GM12878 (cell line): ENCODE results near the gene GPC5. TPM values are rescaled to one million over a fixed set of nuclear protein-coding genes. Genes with fewer than 3 reads are reported as not detected.

Source experiments
- ATAC-seq: fragments of 200-7000 bp; cut with Tn5 transposase; 3 replicates; pipeline ENCODE4 v1.9.1; 2020; ENCODE audit warnings: mild to moderate bottlenecking, moderate library complexity
- BruUV-seq: library from RNA; stranded (reverse); fragments of 400-500 nt; replicated peaks from 2 replicates; lab custom pipeline; 2021; lab: Mats Ljungman, UMichigan
- CTCF ChIA-PET: fragments of 300-600 bp; sonication (Branson Sonifier 250); formaldehyde crosslinking; extraction: SDS; loops from one replicate; lab custom pipeline; 2021; ENCODE audit warnings: inconsistent platforms; lab: Yijun Ruan, JAX
- POLR2A ChIA-PET: fragments of 350-600 bp; formaldehyde crosslinking; extraction: SDS; loops from one replicate; lab custom pipeline; 2021; ENCODE audit warnings: inconsistent platforms; lab: Charles Lee
- RAD21 ChIA-PET: fragments of 300-600 bp; sonication (Branson Sonifier 250); formaldehyde crosslinking; loops from one replicate; lab custom pipeline; 2023; ENCODE audit warnings: antibody characterized with exemption; ENCODE audit not compliant: unreplicated experiment; lab: Charles Lee
- SMC1A ChIA-PET: fragments of 300-600 bp; sonication (Branson Sonifier 250); formaldehyde crosslinking; loops from one replicate; lab custom pipeline; 2023; ENCODE audit not compliant: unreplicated experiment, uncharacterized antibody; lab: Charles Lee
- DNase-seq: peaks from one replicate; pipeline ENCODE4 v3.0.0-alpha.2; 2011; ENCODE audit warnings: low read depth, low spot score
- FAIRE-seq: peaks from 3 replicates; lab custom pipeline; 2011; peaks lifted over from hg19 to GRCh38; lab: Jason Lieb, UNC
- H2AFZ ChIP-seq: 2 replicates; pipeline ENCODE4 v1.6.0; 2011; ENCODE audit warnings: low read depth, low read length, control low read depth; ENCODE audit not compliant: control insufficient read depth
- H3K27ac ChIP-seq: 2 replicates; pipeline ENCODE4 v1.5.1; 2011; ENCODE audit warnings: control low read depth; ENCODE audit not compliant: control insufficient read depth, insufficient read depth
- H3K27me3 ChIP-seq, 2 experiments: replicated peaks in 1 of 2; 2 replicates each; pipeline versions ENCODE4 v1.6.0 to v1.6.1; 2011; ENCODE audit warnings: low read length in 1 of 2; ENCODE audit not compliant: control insufficient read depth in 2 of 2, insufficient read depth in 2 of 2
- H3K36me3 ChIP-seq, 2 experiments: 2 replicates each; pipeline ENCODE4 v1.5.1; 2011; ENCODE audit warnings: low read length in 1 of 2; ENCODE audit not compliant: control insufficient read depth in 2 of 2, insufficient read depth in 2 of 2
- H3K4me1 ChIP-seq: 2 replicates; pipeline ENCODE4 v1.6.1; 2011; ENCODE audit warnings: mild to moderate bottlenecking, low read length, moderate library complexity, mixed read lengths; ENCODE audit not compliant: control insufficient read depth, insufficient read depth
- H3K4me2 ChIP-seq: 2 replicates; pipeline ENCODE4 v1.6.0; 2011; ENCODE audit warnings: control low read depth; ENCODE audit not compliant: control insufficient read depth, insufficient read depth
- H3K4me3 ChIP-seq: fragments of 200-600 bp; sonication (generic); 2 replicates; pipeline ENCODE4 v1.5.1; 2016
- H3K79me2 ChIP-seq: 2 replicates; pipeline ENCODE4 v1.6.0; 2011; ENCODE audit warnings: low read length; ENCODE audit not compliant: control insufficient read depth, insufficient read depth
- H3K9ac ChIP-seq: 2 replicates; pipeline ENCODE4 v1.8.0; 2011; ENCODE audit warnings: low read length, control low read depth, mixed read lengths; ENCODE audit not compliant: control insufficient read depth, insufficient read depth
- H3K9me3 ChIP-seq: replicated peaks from 3 replicates; pipeline ENCODE4 v1.5.1; 2011; ENCODE audit warnings: mild to moderate bottlenecking, low read length; ENCODE audit not compliant: control insufficient read depth, insufficient read depth
- H4K20me1 ChIP-seq: 2 replicates; pipeline ENCODE4 v1.6.0; 2011; ENCODE audit not compliant: control insufficient read depth, insufficient read depth
- EGR1 ChIP-seq, 2 experiments: IDR thresholded peaks; 1 replicate in 1 of 2; 2 replicates in 1 of 2; pipeline ENCODE4 v1.6.1; 2011 to 2012; ENCODE audit warnings: low read depth in 2 of 2, low read length in 2 of 2, borderline replicate concordance in 1 of 2, mild to moderate bottlenecking in 1 of 2, moderate library complexity in 1 of 2
- EP300 ChIP-seq, 2 experiments: fragments of 150-350 bp in 1 of 2; IDR thresholded peaks; 2 replicates each; pipeline ENCODE4 v1.6.1; 2011 to 2012; ENCODE audit warnings: low read depth in 2 of 2, low read length in 2 of 2, borderline replicate concordance in 1 of 2, improper control_type of control experiment in 1 of 2, inconsistent platforms in 1 of 2; ENCODE audit not compliant: control insufficient read depth in 1 of 2
- GATAD2B ChIP-seq: fragments of 450-650 bp; conservative IDR thresholded peaks from 2 replicates; pipeline ENCODE4 v1.6.1; 2017; ENCODE audit warnings: low read depth, mild to moderate bottlenecking, moderate library complexity
- HDGF ChIP-seq: fragments of 450-650 bp; IDR thresholded peaks from 2 replicates; pipeline ENCODE4 v1.6.1; 2016; ENCODE audit warnings: antibody characterized with exemption
- IKZF2 ChIP-seq, 2 experiments: fragments of 450-650 bp; IDR thresholded peaks; 2 replicates each; pipeline ENCODE4 v1.6.1; 2017; ENCODE audit warnings: mild to moderate bottlenecking in 2 of 2, moderate library complexity in 2 of 2
- MEF2B ChIP-seq: fragments of 450-650 bp; IDR thresholded peaks from 2 replicates; pipeline ENCODE4 v1.6.1; 2018; ENCODE audit warnings: mild to moderate bottlenecking, moderate library complexity; ENCODE audit not compliant: partially characterized antibody, poor library complexity, severe bottlenecking
- MTA2 ChIP-seq: fragments of 450-650 bp; IDR thresholded peaks from 2 replicates; pipeline ENCODE4 v1.6.1; 2016; ENCODE audit warnings: low read depth, mild to moderate bottlenecking, moderate library complexity
- NFYA ChIP-seq: IDR thresholded peaks from 2 replicates; pipeline ENCODE4 v1.6.1; 2011; ENCODE audit warnings: low read depth, mild to moderate bottlenecking, low read length, improper control_type of control experiment, borderline replicate concordance
- PAX8 ChIP-seq: fragments of 450-650 bp; IDR thresholded peaks from 2 replicates; pipeline ENCODE4 v1.6.1; 2017; ENCODE audit warnings: mild to moderate bottlenecking, moderate library complexity
- RFX5 ChIP-seq: IDR thresholded peaks from 2 replicates; pipeline ENCODE4 v1.6.1; 2011; ENCODE audit warnings: low read depth, low read length, improper control_type of control experiment
- SMAD1 ChIP-seq: fragments of 450-650 bp; IDR thresholded peaks from 2 replicates; pipeline ENCODE4 v1.6.1; 2018; ENCODE audit warnings: mild to moderate bottlenecking, low read depth; ENCODE audit not compliant: partially characterized antibody
- SREBF1 ChIP-seq: IDR thresholded peaks from 2 replicates; pipeline ENCODE4 v1.6.1; 2012; ENCODE audit warnings: mild to moderate bottlenecking, low read length
- SREBF2 ChIP-seq: IDR thresholded peaks from 2 replicates; pipeline ENCODE4 v1.6.1; 2012; ENCODE audit warnings: mild to moderate bottlenecking, low read length
- ZNF622 ChIP-seq: fragments of 450-650 bp; IDR thresholded peaks from 2 replicates; pipeline ENCODE4 v1.6.1; 2017; ENCODE audit warnings: mild to moderate bottlenecking, inconsistent platforms
- WGBS: methylation state at CpG from one replicate; pipeline ENCODE4 v1.1.6; 2016; ENCODE audit warnings: low lambda C conversion rate; ENCODE audit not compliant: insufficient replicate concordance, insufficient coverage; ENCODE audit errors: missing lambda C conversion rate; 5-methylcytosine and 5-hydroxymethylcytosine counted together
- in situ Hi-C: fragments of 300-500 bp; cut with MboI; formaldehyde crosslinking; loops from 9 replicates; pipeline ENCODE4 v1.14.3; 2018; ENCODE audit warnings: mixed read lengths
- intact Hi-C: fragments of 100-400 bp; cut with micrococcal nuclease; formaldehyde crosslinking; loops from one replicate; pipeline ENCODE4 v1.14.2; 2022; ENCODE audit not compliant: unreplicated experiment
- polyA plus RNA-seq, 11 experiments: library from polyadenylated mRNA; depleted of rRNA in 4 of 11; unstranded in 6 of 11; stranded (reverse) in 5 of 11; fragments of >200 nt; fragmentation: Nextera tagmentation in 4 of 11; fragmentation: Illumina TruSeq in 1 of 11; extraction: Ambion mirVana in 4 of 11; extraction: Trizol in 1 of 11; gene quantifications; 1 replicate in 1 of 11; 2 replicates in 10 of 11; pipeline versions ENCODE4 v1.2.1 to v1.2.3, GENCODE V29; 2011 to 2016; ENCODE audit warnings: inconsistent platforms in 2 of 11, missing spikeins in 2 of 11, low read depth in 1 of 11
- total RNA-seq, 4 experiments: library from RNA; depleted of rRNA in 3 of 4; stranded (reverse); fragments of >200 nt in 3 of 4; fragmentation: Illumina TruSeq in 1 of 4; extraction: Trizol in 1 of 4; gene quantifications; 2 replicates each; pipeline versions ENCODE4 v1.2.1 to v1.2.3, GENCODE V29; 2013 to 2021
- TF ChIP-seq, protein P1 (sequence below): fragments of 450-650 bp; IDR thresholded peaks from 2 replicates; pipeline ENCODE4 v1.6.1; 2016; ENCODE audit warnings: mild to moderate bottlenecking
- TF ChIP-seq, protein P2 (sequence below): IDR thresholded peaks from 2 replicates; pipeline ENCODE4 v1.6.1; 2012; ENCODE audit warnings: mild to moderate bottlenecking, low read depth, low read length
- TF ChIP-seq, protein P3 (sequence below): fragments of 450-650 bp; IDR thresholded peaks from 2 replicates; pipeline ENCODE4 v1.6.1; 2018; ENCODE audit warnings: borderline replicate concordance, mild to moderate bottlenecking; ENCODE audit not compliant: partially characterized antibody

Gene GPC5
- total and polyA plus RNA-seq, 10 of the 15 experiments (the other 5 are each of a cell fraction or from before 2014, with no cell fraction given) = 0.05 to 0.87 (median 0.44) TPM; not detected in 1

DNA sequence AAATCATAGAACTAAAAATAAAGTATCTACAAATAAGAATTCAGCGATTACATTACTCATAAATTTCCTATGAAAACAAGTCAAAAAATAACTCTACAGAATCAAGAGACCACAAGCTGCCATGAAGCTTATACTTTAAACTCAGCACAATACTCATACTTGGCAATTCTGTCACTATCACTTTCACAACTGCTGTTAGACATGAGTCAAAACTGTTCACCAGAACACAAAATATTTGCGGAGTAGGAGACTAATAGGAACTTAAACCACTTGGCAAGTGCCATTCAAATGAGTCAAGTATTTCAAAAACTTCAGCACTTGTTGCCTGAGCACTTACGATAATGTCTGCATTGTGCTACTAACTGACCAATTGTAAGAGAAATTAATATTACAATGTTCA, 1440.4 kb downstream of the GPC5 start (continued):
- TF ChIP-seq SMAD1 (no peak), SREBF2 (no peak), MTA2 (peak; percentile 40; the same call in 1 of the 2 replicates), IKZF2 (IDR thresholded peaks at IDR 0.05) (peak; percentile 41; a peak in 1 of 4 replicates), GATAD2B (no peak), MEF2B (peak; percentile 34)

DNA sequence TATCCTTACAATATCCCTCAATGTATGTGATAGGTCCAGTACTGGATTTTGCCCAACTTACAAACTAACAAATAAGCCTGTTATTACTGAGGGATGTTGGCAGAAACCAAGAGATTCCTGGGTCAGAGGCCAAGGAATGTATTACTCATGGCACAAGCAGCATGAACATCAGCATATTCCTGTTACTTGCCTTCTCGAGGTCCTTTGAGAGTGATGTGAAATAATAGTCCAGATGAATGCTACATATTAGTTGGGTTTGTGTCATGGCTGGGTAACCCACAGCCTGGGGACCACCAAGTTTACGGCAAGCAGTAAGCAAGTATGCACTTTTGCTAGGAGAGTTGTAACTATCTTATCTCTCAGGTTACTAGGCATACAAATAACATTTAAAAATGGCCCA, 1443.7 kb downstream of the GPC5 start:
- RAD21 ChIA-PET = no interaction called here
- Histone ChIP-seq H3K4me1 (no peaks in the 10 kb centered on the region), H4K20me1 (no peaks in the 10 kb centered on the region), H3K4me3 (no peak overlapping the region), H3K79me2 (no peaks in the 10 kb centered on the region), H3K9me3 (no peaks in the 10 kb centered on the region), H3K27me3 (no peaks in the 10 kb centered on the region), H3K4me2 (no peak overlapping the region), H2AFZ (no peak overlapping the region), H3K9ac (no peak overlapping the region), H3K27ac (no peak overlapping the region), H3K36me3 (no peaks in the 10 kb centered on the region)
- no TSS peak for BruUV-seq
- POLR2A ChIA-PET = no interaction called here
- FAIRE-seq (no peak), ATAC-seq (no peak), DNase-seq (no peak)
- SMC1A ChIA-PET = no interaction called here
- WGBS = 26% methylated on average over 2 of the region's 2 CpGs
- intact Hi-C loops = no loop called here
- CTCF ChIA-PET = no interaction called here
- in situ Hi-C loops = no loop called here
- TF ChIP-seq NFYA (no peak), RFX5 (no peak), ZNF622 (no peak), EGR1 (IDR thresholded peaks at IDR 0.05; ENCODE audit: borderline replicate concordance in 1 of 2, low read depth in 2 of 2, low read length in 2 of 2) (no peak), EP300 (IDR thresholded peaks at IDR 0.05; ENCODE audit: borderline replicate concordance in 1 of 2, control insufficient read depth in 1 of 2, low read depth in 2 of 2, low read length in 2 of 2) (no peak), SREBF1 (no peak), PAX8 (no peak), HDGF (no peak)
- TF ChIP-seq, protein P1, sequence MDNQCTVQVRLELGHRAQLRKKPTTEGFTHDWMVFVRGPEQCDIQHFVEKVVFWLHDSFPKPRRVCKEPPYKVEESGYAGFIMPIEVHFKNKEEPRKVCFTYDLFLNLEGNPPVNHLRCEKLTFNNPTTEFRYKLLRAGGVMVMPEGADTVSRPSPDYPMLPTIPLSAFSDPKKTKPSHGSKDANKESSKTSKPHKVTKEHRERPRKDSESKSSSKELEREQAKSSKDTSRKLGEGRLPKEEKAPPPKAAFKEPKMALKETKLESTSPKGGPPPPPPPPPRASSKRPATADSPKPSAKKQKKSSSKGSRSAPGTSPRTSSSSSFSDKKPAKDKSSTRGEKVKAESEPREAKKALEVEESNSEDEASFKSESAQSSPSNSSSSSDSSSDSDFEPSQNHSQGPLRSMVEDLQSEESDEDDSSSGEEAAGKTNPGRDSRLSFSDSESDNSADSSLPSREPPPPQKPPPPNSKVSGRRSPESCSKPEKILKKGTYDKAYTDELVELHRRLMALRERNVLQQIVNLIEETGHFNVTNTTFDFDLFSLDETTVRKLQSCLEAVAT = no peak
- TF ChIP-seq, protein P2, sequence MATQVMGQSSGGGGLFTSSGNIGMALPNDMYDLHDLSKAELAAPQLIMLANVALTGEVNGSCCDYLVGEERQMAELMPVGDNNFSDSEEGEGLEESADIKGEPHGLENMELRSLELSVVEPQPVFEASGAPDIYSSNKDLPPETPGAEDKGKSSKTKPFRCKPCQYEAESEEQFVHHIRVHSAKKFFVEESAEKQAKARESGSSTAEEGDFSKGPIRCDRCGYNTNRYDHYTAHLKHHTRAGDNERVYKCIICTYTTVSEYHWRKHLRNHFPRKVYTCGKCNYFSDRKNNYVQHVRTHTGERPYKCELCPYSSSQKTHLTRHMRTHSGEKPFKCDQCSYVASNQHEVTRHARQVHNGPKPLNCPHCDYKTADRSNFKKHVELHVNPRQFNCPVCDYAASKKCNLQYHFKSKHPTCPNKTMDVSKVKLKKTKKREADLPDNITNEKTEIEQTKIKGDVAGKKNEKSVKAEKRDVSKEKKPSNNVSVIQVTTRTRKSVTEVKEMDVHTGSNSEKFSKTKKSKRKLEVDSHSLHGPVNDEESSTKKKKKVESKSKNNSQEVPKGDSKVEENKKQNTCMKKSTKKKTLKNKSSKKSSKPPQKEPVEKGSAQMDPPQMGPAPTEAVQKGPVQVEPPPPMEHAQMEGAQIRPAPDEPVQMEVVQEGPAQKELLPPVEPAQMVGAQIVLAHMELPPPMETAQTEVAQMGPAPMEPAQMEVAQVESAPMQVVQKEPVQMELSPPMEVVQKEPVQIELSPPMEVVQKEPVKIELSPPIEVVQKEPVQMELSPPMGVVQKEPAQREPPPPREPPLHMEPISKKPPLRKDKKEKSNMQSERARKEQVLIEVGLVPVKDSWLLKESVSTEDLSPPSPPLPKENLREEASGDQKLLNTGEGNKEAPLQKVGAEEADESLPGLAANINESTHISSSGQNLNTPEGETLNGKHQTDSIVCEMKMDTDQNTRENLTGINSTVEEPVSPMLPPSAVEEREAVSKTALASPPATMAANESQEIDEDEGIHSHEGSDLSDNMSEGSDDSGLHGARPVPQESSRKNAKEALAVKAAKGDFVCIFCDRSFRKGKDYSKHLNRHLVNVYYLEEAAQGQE = no peak
- TF ChIP-seq, protein P3, sequence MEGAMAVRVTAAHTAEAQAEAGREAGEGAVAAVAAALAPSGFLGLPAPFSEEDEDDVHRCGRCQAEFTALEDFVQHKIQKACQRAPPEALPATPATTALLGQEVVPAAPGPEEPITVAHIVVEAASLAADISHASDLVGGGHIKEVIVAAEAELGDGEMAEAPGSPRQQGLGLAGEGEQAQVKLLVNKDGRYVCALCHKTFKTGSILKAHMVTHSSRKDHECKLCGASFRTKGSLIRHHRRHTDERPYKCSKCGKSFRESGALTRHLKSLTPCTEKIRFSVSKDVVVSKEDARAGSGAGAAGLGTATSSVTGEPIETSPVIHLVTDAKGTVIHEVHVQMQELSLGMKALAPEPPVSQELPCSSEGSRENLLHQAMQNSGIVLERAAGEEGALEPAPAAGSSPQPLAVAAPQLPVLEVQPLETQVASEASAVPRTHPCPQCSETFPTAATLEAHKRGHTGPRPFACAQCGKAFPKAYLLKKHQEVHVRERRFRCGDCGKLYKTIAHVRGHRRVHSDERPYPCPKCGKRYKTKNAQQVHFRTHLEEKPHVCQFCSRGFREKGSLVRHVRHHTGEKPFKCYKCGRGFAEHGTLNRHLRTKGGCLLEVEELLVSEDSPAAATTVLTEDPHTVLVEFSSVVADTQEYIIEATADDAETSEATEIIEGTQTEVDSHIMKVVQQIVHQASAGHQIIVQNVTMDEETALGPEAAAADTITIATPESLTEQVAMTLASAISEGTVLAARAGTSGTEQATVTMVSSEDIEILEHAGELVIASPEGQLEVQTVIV = no peak
